ENCODE results near the gene PLA2G6. TPM values are rescaled to one million over a fixed set of nuclear protein-coding genes. Genes with fewer than 3 reads are reported as not detected.

PLA2G6 gene
- total RNA-seq, 1 experiment from 2014 or later = 36.0 TPM

DNA sequence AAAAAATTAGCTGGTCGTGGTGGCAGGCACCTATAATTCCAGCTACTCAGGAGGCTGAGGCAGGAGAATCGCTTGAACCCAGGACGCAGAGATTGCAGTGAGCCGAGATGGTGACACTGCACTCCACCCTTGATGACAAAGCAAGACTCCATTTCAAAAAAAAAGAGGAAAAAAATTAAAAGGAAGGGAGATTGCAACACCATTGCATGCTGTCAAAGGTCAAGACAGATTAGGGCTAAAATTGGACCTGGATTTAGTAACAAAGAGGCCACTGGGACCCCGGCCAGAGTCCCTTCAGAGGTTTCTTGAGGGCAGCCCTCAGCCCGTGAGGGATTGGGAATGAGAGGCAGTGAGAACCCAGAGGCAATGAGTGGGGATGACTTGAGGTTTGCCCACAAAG, 11.9 kb upstream of the PLA2G6 start:
- Histone ChIP-seq H3K27me3 (ENCODE audit: insufficient read depth, low read length) (no peaks in the 10 kb centered on the region), H3K9me2 (ENCODE audit: insufficient read depth) (no peaks in the 10 kb centered on the region), H3K4me1 (ENCODE audit: control insufficient read depth in 1 of 2, insufficient read depth in 2 of 2, low read length in 2 of 2) (peaks cover 0 to 5% of the 10 kb centered on the region in 2 experiments; a peak in 1 of 4 replicates), H3K36me3 (ENCODE audit: control insufficient read depth in 1 of 2, insufficient read depth in 2 of 2, low read length in 2 of 2) (no peaks in the 10 kb centered on the region), H3K9me3 (ENCODE audit: control insufficient read depth in 1 of 2, insufficient read depth in 1 of 2, low read depth in 1 of 2, low read length in 2 of 2) (no peaks in the 10 kb centered on the region), H3K4me3 (replicated peaks in 1 of 2; ENCODE audit: low read depth in 1 of 2, low read length in 2 of 2) (no peak overlapping the region), H3K27ac (ENCODE audit: low read depth, low read length) (no peak overlapping the region), H4K20me1 (ENCODE audit: insufficient read depth) (no peaks in the 10 kb centered on the region), H3K9ac (ENCODE audit: low read length) (no peak overlapping the region), H2AFZ (ENCODE audit: low read depth, low read length, poor library complexity, severe bottlenecking) (no peak overlapping the region), H3K4me2 (ENCODE audit: low read length) (no peak overlapping the region), H3K79me2 (ENCODE audit: insufficient read depth, low read length) (no peaks in the 10 kb centered on the region)
- ChIA-PET POLR2A (no interaction called here), RAD21 (ENCODE audit: low non-redundant PET in 1 of 2, low total read pairs in 2 of 2, uncharacterized antibody in 2 of 2, unreplicated experiment in 2 of 2) (no interaction called here), CTCF (no interaction called here)
- TF ChIP-seq, protein P1, sequence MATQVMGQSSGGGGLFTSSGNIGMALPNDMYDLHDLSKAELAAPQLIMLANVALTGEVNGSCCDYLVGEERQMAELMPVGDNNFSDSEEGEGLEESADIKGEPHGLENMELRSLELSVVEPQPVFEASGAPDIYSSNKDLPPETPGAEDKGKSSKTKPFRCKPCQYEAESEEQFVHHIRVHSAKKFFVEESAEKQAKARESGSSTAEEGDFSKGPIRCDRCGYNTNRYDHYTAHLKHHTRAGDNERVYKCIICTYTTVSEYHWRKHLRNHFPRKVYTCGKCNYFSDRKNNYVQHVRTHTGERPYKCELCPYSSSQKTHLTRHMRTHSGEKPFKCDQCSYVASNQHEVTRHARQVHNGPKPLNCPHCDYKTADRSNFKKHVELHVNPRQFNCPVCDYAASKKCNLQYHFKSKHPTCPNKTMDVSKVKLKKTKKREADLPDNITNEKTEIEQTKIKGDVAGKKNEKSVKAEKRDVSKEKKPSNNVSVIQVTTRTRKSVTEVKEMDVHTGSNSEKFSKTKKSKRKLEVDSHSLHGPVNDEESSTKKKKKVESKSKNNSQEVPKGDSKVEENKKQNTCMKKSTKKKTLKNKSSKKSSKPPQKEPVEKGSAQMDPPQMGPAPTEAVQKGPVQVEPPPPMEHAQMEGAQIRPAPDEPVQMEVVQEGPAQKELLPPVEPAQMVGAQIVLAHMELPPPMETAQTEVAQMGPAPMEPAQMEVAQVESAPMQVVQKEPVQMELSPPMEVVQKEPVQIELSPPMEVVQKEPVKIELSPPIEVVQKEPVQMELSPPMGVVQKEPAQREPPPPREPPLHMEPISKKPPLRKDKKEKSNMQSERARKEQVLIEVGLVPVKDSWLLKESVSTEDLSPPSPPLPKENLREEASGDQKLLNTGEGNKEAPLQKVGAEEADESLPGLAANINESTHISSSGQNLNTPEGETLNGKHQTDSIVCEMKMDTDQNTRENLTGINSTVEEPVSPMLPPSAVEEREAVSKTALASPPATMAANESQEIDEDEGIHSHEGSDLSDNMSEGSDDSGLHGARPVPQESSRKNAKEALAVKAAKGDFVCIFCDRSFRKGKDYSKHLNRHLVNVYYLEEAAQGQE (IDR thresholded peaks at IDR 0.05; ENCODE audit: low read depth) = no peak
- TF ChIP-seq, protein P2, sequence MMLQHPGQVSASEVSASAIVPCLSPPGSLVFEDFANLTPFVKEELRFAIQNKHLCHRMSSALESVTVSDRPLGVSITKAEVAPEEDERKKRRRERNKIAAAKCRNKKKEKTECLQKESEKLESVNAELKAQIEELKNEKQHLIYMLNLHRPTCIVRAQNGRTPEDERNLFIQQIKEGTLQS (IDR thresholded peaks at IDR 0.05) = no peak
- TF ChIP-seq SP1 (IDR thresholded peaks at IDR 0.05; ENCODE audit: low read depth) (no peak), YY1 (IDR thresholded peaks at IDR 0.05; ENCODE audit: extremely low read depth, insufficient replicate concordance, low read depth, low read length) (no peak), POLR2A (IDR thresholded peaks at IDR 0.05; ENCODE audit: borderline replicate concordance, extremely low read depth, insufficient read depth, insufficient read length) (no peak), RAD21 (IDR thresholded peaks at IDR 0.05; ENCODE audit: low read depth) (no peak), CBX3 (IDR thresholded peaks at IDR 0.05; ENCODE audit: low read depth) (no peak), ZFX (IDR thresholded peaks at IDR 0.05) (no peak), FOSL1 (IDR thresholded peaks at IDR 0.05; ENCODE audit: low read depth) (no peak), POLR2AphosphoS5 (IDR thresholded peaks at IDR 0.05; ENCODE audit: low read depth, low read length) (no peak), ZNF274 (IDR thresholded peaks at IDR 0.05; ENCODE audit: low read depth, low read length) (no peak)
- TF ChIP-seq, protein P3, sequence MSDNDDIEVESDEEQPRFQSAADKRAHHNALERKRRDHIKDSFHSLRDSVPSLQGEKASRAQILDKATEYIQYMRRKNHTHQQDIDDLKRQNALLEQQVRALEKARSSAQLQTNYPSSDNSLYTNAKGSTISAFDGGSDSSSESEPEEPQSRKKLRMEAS (IDR thresholded peaks at IDR 0.05) = no peak
- DNase-seq (ENCODE audit: low read depth, low spot score) (no peak), ATAC-seq (no peak)
- BruUV-seq (replicated peaks) = no TSS peak
- intact Hi-C loops (cut with micrococcal nuclease) = no loop called here
